ENCODE results near the gene EPHB2. TPM values are rescaled to one million over a fixed set of nuclear protein-coding genes. Genes with fewer than 3 reads are reported as not detected.
"Not testable (repeated sequence)": the region's sequence is repeated elsewhere in the genome, so short reads cannot be mapped to it uniquely, and the experiment has no call there.

The EPHB2 gene
- total RNA-seq, 2 experiments from 2014 or later, result 0.13 TPM; not detected in 1

DNA sequence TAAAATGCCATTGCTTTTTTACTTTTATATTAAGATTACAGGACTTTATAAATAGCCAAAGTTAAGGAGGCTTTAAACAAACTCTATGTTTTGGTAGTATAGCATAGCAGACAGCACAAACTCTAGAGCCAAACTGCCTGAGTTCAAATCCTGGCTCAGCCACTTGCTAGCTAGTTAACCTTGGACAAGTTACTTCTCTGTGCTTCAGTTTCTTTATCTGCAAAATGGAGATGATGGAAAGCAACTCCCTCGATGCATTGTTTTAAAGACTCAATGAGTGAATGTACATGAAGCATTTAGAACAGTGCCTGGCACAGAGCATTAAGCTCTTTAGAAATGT is 36.3 kb upstream of the EPHB2 start:
- intact Hi-C loops (cut with micrococcal nuclease), result no loop called here
- no peak overlapping the region for H3K4me3 Mint-ChIP-seq
- ChIA-PET CTCF (interaction anchor here (0.7 to 1.2 kb wide), 2 partner anchors 18 to 31 kb away, joined by 3 to 4 read pairs; no protein-coding TSS in a partner anchor), POLR2A (no interaction called here)
- H3K27ac Mint-ChIP-seq, result no peak overlapping the region
- DNase-seq (no peak), ATAC-seq (peak; percentile 17)
- peaks cover 39% of the 10 kb centered on the region for H3K27me3 Mint-ChIP-seq
- TF ChIP-seq, protein P1, sequence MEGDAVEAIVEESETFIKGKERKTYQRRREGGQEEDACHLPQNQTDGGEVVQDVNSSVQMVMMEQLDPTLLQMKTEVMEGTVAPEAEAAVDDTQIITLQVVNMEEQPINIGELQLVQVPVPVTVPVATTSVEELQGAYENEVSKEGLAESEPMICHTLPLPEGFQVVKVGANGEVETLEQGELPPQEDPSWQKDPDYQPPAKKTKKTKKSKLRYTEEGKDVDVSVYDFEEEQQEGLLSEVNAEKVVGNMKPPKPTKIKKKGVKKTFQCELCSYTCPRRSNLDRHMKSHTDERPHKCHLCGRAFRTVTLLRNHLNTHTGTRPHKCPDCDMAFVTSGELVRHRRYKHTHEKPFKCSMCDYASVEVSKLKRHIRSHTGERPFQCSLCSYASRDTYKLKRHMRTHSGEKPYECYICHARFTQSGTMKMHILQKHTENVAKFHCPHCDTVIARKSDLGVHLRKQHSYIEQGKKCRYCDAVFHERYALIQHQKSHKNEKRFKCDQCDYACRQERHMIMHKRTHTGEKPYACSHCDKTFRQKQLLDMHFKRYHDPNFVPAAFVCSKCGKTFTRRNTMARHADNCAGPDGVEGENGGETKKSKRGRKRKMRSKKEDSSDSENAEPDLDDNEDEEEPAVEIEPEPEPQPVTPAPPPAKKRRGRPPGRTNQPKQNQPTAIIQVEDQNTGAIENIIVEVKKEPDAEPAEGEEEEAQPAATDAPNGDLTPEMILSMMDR (IDR thresholded peaks at IDR 0.05), result no peak
- H3K36me3 Mint-ChIP-seq (ENCODE audit: low read depth), result no peaks in the 10 kb centered on the region
- no peaks in the 10 kb centered on the region for H3K9me3 Mint-ChIP-seq
- H3K4me1 Mint-ChIP-seq (ENCODE audit: low read depth), result no peaks in the 10 kb centered on the region

DNA sequence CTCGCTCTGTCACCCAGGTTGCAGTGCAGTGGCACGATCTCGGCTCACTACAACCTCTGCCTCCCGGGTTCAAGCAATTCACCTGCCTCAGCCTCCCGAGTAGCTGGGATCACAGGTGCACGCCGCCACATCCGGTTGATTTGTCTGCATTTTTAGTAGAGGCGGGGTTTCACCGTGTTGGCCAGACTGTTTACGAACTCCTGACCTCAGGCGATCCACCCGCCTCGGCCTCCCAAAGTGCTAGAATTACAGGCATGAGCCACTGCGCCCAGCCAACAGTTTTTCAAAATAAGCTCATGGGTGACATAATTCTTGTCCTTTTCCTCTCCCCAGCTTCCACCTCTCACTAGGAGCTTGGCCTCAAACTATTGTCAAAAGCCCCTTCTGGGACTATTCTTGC is 34.5 kb upstream of the EPHB2 start:
- CTCF ChIA-PET, result interaction anchor here (1.4 kb wide), 1 partner anchor 213 kb away, joined by 3 read pairs; no protein-coding TSS in a partner anchor

DNA sequence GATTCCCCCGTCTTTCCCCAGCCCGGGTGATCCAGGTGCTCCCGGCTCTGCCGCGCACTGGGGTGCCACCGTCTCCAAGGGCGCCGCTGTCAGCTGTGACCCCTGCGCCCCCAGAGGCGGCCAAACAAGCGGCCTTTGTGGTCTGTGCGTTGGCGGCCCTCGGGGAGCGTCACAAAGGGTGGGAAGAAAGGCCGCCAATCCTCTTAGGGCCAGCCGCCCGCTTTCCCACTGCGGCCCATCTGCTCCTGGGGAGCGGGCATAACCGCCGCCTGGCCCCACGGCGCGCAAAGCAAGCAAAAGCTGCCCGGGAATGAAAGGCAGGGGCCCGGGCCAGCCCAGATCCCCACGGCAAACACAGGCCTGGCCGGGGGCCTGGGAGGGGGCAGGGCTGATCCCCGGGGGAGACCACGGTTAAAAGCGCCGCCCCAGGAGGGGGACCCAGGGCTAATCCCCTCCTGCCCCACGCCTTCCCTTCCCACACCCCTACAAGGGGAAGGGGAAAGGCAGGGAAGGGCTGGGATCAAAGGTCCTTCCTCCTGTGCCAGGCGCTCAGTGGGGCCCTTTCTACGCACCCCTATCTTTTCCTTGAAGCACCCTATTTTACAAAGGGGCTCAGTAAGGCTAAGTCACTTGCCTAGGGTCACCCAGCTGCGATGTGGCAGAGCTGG is 33.6 kb upstream of the EPHB2 start:
- CTCF ChIA-PET, result interaction anchor here (1.2 to 1.4 kb wide), 2 partner anchors 184 to 212 kb away, joined by 3 read pairs; no protein-coding TSS in a partner anchor
- POLR2A ChIA-PET, result no interaction called here
- Mint-ChIP-seq H3K4me3 (no peak overlapping the region), H3K27ac (no peak overlapping the region), H3K9me3 (no peaks in the 10 kb centered on the region), H3K36me3 (ENCODE audit: low read depth) (no peaks in the 10 kb centered on the region), H3K4me1 (ENCODE audit: low read depth) (no peaks in the 10 kb centered on the region), H3K27me3 (peaks cover 25% of the 10 kb centered on the region)
- TF ChIP-seq, protein P1 (IDR thresholded peaks at IDR 0.05), result no peak
- intact Hi-C loops (cut with micrococcal nuclease), result no loop called here
- no peak for DNase-seq
- no peak for ATAC-seq

More for the DNA sequence above, 34.5 kb upstream of the EPHB2 start:
- H3K36me3 Mint-ChIP-seq (ENCODE audit: low read depth); H3K9me3 Mint-ChIP-seq; H3K4me1 Mint-ChIP-seq (ENCODE audit: low read depth); H3K27ac Mint-ChIP-seq; DNase-seq; intact Hi-C loops (cut with micrococcal nuclease); H3K4me3 Mint-ChIP-seq; ATAC-seq: not testable (repeated sequence)
- POLR2A ChIA-PET, result interaction anchor here (0.6 kb wide), 1 partner anchor 927 kb away, joined by 5 read pairs; no protein-coding TSS in a partner anchor
- peaks cover 31% of the 10 kb centered on the region for H3K27me3 Mint-ChIP-seq

DNA sequence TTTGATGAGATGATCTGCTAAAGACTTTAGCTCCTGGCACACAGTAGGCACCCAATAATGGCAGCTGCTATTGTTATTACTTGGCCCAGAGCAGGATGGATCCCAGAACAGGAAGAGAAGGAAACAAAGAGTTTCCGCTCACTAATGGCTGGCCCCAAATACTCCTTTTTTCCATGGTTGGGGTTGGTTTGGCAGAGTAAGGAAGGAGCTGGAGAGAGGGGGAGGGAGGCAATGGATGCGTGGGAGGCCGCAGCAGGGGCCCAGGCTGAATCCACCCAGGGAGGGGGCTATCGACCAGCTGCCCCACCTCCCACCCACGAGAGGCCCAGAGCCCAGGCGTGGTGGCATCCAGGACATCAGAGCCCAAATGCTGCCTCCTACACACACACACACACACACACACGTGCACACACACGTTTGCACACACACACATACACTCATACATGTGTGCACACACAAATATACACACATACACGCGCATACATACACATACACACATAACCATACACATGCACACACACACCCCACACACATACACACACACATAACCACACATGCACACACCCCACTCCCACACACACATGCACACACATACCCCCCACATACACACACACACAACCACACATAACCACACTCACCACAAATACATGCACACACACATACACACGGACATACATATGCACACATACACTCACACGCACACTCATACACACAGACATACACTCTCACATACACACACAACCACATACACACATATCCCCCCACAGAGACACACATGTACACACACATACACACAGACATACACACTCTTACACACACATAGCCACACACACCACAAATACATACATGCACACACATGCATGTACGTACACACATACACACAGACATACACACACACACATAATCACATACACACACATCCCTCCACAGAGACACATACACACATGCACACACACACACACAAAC is 32.4 kb upstream of the EPHB2 start:
- ChIA-PET POLR2A (no interaction called here), CTCF (interaction anchor here (1.2 kb wide), 1 partner anchor 183 kb away, joined by 3 read pairs; no protein-coding TSS in a partner anchor)
- DNase-seq, result no peak
- no peaks in the 10 kb centered on the region for H3K36me3 Mint-ChIP-seq (ENCODE audit: low read depth)
- H3K4me3 Mint-ChIP-seq, result no peak overlapping the region
- TF ChIP-seq, protein P1 (IDR thresholded peaks at IDR 0.05), result no peak
- H3K4me1 Mint-ChIP-seq (ENCODE audit: low read depth), result no peaks in the 10 kb centered on the region
- H3K27ac Mint-ChIP-seq, result no peak overlapping the region
- intact Hi-C loops (cut with micrococcal nuclease), result no loop called here
- H3K27me3 Mint-ChIP-seq, result peaks cover 17% of the 10 kb centered on the region
- ATAC-seq, result no peak
- no peaks in the 10 kb centered on the region for H3K9me3 Mint-ChIP-seq

DNA sequence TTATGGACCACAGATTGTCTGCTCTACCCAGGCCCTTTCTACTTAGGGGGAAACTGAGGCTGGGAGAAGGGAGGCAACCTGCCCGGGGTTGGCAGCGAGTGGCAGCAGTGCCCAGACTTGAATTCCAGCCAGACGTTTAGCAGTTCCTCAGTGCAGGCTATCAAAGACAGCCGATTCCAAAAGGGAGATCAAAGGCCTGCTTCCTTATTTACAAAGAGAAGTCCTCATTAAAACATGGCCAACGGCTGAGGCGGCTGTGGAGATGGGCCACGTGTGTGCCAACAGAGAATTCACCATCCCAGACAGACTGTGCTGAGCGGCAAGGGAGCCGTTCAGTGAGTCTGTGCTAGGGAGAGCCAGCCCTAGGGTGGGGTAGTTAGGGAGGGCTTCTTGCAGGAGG is 29.9 kb upstream of the EPHB2 start:
- ChIA-PET POLR2A (no interaction called here), CTCF (no interaction called here)
- Mint-ChIP-seq H3K36me3 (ENCODE audit: low read depth) (no peaks in the 10 kb centered on the region), H3K4me3 (no peak overlapping the region), H3K9me3 (no peaks in the 10 kb centered on the region), H3K4me1 (ENCODE audit: low read depth) (no peaks in the 10 kb centered on the region), H3K27me3 (peaks cover 10% of the 10 kb centered on the region), H3K27ac (no peak overlapping the region)
- TF ChIP-seq, protein P1 (IDR thresholded peaks at IDR 0.05), result no peak
- no peak for ATAC-seq
- intact Hi-C loops (cut with micrococcal nuclease), result no loop called here
- DNase-seq, result no peak

All from activated CD8-positive, alpha-beta T cell treated with anti-CD3 and anti-CD28 coated beads for 36 hours (primary cell).